Amygdala (tissue), 56 donors: ENCODE results near the gene FBLN2.
"Not testable (repeated sequence)": the region's sequence is repeated elsewhere in the genome, so short reads cannot be mapped to it uniquely, and the experiment has no call there.

Source experiments
- DNase-seq, 56 donors: peaks; one replicate each; lab custom pipeline; 2025; lab: John Stamatoyannopoulos, UW

The FBLN2 gene

GRCh38 chr3:13544951-13545651 is 3.8 kb upstream of the FBLN2 start:
- DNase-seq, result no peak

GRCh38 chr3:13545952-13546454 is 2.9 kb upstream of the FBLN2 start:
- DNase-seq, result no peak

DNA sequence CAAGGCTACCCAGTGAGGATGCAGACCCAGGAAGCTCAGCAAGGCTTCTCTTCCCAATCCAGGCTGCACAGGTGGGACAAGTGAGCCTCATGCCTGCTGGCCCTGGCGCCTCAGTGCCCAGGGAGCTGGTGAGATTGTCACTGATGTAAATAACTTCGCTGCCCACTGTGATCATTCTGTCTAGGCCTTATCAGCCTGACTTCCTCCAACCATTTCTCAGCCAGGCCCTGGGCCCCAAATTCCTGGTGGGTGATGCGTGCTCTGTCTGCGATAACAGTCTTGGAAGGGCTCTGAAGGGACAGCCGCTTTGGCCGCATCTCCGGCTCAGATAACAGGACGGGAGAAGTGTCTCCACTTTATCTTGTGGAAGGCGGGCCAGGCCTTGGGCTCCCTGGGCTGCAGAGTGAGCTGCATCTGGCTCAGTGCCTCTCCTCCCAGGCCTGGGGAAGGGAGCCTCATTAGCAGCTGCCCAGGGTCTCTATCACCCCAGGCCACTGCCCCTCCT is 2.2 kb upstream of the FBLN2 start:
- DNase-seq, result no peak

- DNase-seq, result no peak
These were observed 1.1 kb upstream of the FBLN2 start for GRCh38 chr3:13547591-13548371.

DNA sequence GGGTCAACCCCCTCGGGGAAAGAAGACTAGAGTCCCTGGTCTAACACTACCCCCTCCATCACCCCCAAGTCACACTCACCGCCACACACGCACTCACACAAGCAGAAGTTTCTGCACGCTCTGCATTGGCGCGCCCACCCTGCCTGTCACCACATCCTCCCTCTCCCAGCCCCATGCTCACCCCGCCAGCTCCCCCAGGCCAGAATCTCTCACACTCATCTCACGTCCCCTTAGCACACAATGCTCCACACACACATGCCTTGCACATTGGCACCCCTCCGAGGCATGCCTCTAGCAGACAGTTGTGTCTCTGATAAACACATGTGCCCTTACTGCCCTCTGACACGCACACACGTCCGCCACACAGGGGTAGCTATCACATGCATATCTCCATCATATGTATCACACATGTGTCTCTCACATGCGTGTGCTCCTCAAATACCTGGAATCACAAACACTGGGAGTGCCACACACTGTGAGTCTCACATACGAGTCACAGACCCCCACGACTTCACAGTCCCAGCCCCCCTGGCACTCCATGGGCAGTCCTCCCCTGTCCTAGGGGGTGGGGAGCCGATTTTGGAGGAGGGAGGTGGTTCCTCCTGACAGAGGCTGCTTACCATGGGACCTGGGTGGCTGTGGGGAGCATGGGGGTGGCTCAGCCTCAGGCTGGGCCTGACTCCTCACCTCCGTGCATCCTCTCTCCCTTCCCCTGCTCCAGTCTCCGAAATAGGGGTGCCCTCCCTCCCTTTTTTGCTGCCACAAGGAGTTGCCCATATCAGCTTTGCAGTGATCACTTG is 898 bp downstream of the FBLN2 start:
- no peak for DNase-seq

DNA sequence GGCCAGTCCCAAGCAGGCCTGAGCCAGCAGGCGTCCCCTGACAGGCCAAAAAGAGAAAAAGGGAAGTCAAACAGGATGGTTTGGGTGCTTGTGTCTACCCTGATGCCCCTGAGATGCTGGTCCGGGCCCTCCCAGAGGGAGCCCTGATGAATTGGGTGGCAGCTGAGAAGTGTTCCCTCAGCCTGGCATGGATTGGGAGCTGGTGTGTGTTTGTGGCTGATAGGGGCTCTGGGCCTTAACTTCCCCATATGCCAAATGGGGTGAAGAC is 1.4 kb downstream of the FBLN2 start:
- DNase-seq, result no peak

GRCh38 chr3:13550791-13551360 is 2.0 kb downstream of the FBLN2 start:
- no peak for DNase-seq

GRCh38 chr3:13552857-13553652 is 4.1 kb downstream of the FBLN2 start:
- DNase-seq, result no peak

GRCh38 chr3:13553686-13554085 is 4.8 kb downstream of the FBLN2 start:
- DNase-seq, result no peak

DNA sequence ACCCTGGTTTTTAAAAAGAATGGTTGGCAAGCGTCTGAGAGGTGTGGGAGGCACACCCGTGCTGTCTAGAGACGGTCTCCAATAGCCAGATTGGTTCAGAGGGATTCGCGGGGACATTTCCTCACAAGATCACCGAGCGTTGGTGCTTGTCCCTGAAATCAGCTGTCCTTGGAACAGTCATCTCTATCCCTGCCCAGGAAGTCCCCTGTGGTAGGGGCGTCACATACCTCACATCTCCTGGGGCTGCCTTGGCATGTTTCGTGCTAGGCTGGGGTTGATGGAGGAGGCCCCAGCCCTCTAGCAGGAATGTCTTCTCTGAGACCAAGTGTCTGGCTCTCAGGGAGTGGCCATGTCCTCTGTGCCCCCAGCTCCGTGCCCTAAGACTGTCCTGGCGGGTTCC is 6.8 kb downstream of the FBLN2 start:
- peak in 2 of 56 donors; percentile 13 to 38 for DNase-seq

DNA sequence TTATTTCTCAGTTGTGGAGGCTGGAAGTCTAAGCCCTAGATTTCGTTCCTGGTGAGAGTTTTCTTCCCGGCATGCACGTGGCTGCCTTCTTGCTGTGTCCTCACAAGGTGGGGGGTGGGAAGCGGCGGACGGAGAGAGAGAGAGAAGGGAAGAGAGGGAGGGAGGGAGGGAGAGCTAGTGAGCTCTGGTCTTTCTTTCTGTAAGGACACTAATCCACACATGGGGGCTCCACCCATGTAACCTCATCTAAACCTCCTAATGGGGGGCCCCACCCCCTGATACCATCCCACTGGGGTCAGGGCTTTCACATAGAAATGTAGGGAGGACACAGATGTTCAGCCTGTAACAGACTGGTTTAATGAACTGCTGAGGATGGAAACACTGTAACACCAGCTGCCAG is 7.3 kb downstream of the FBLN2 start:
- DNase-seq, result peak in 1 of 56 donors; percentile 38

- no peak for DNase-seq
These were observed 8.0 kb downstream of the FBLN2 start for GRCh38 chr3:13556917-13557316.

GRCh38 chr3:13557417-13557816 is 8.5 kb downstream of the FBLN2 start:
- no peak for DNase-seq

DNA sequence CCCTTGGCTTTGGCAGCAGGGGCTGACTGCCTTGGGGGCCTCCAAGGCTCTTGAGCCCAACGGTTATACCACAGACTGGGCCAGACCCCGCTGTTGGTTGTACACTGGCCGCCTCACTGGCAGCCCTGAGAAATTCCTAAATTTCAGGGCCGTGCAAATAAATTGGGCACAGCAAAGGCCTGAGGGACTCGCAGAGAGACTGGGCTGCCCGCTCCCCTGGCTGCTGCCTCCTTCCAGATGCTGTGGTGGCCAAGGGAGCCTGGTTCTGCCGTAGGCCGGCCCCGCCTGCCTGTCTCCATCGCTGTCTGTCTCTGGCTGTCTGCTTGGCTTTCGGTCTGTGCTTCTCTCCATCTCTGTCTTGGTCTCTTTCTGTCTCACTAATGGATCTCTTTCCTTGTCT is 9.0 kb downstream of the FBLN2 start:
- no peak for DNase-seq

DNA sequence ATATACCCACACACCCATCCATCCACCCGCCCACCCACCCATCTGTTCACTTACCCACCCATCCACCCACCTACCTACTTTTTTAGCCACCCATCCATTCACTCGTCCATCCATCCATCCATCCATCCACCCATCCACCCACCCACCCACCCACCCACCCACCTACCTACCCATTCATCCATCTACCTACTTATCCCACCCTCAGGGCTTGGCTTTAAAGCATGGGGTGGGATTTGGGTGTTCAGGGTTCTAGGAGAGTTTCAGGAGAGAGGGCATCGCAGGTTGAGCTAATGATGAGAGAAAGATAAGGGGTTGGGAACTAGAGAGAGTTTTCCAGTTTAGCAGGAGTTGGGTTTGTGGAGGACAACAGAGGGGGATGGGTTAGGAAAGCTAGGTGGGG is 9.7 kb downstream of the FBLN2 start:
- no peak for DNase-seq

DNA sequence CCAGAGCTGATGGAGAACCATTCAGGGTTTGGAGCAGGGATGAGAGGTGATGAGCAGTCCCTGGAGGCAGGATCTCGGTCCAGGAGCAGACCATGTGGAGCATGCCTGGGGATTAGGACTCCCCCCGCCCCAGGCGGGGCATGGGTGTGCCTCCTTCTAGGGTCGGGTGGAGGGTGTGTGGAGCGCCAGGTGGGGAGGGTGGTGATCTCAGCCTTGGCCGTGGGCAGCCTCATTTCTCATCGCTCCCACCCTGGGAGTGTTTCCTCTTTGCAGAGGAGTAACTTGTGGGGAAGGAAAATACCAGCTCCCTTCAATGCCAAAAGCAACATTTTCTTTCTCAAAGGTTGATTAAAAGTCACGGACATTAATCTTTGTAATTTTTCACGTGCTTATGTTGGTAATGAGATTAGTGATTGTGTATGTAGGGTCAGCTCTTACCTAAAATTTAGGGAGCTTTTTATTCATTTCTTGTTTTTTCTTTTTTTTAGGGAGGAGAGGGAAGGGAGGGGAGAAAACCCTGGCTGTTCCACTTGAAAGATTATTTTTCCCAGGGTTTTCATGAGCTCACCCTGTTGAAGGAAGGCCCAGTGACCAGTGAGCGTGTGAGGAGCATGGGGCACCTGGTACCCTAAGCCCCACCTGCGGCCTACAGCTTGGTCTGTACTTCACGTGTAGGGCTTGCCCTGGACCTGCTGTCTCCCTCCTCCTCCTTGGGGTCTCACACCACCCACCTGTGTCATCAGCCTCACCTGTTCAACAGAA is 11.0 kb downstream of the FBLN2 start:
- no peak for DNase-seq

GRCh38 chr3:13561376-13561775 is 12.5 kb downstream of the FBLN2 start:
- DNase-seq, result no peak

DNA sequence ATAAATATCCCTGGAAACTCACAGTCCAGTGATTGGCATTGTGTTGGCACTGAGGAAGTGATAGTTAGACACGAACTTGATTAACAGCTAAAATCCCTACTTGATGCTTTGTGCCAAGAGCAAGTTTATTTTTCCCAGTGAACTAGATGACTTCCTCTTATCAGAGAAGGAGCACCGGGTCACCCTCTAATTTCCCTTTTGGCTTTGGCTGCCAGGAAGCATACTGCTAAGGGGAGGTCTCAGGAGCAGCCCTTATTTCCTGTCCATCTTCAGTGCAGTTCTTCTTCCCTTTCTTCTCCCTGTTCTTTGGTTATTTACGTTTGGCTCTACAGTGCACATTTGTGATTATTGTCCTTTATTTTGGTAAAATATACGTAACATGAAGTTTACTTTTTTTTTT is 13.0 kb downstream of the FBLN2 start:
- no peak for DNase-seq

DNA sequence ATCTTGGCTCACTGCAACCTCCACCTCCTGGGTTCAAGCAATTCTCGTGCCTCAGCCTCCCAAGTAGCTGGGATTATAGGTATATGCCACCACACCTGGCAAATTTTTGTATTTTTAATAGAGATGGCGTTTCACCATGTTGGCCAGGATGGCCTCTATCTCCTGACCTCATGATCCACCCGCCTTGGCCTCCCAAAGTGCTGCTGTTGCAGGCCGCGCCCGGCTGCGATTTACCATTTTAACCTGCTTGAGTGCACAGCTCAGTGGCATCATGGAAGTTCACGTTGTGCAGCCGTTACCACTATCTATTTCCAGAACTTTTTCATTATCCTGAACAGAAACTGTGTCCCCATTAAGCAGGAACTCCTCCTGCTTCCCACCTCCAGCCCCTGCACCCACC is 13.5 kb downstream of the FBLN2 start:
- DNase-seq, result not testable (repeated sequence)
